Measurements from ENCODE around the gene GOLT1B. TPM values are rescaled to one million over a fixed set of nuclear protein-coding genes. Genes with fewer than 3 reads are reported as not detected.

Gene GOLT1B
- total RNA-seq, 3 donors from 2014 or later, result 24.9 to 32.6 (median 30.9) TPM

- Histone ChIP-seq H3K27me3 (no peaks in the 10 kb centered on the region), H3K27ac (no peak overlapping the region), H3K36me3 (no peaks in the 10 kb centered on the region), H3K9me3 (no peaks in the 10 kb centered on the region), H3K4me1 (no peaks in the 10 kb centered on the region), H3K4me3 (no peak overlapping the region)
- no peak for DNase-seq (ENCODE audit: low spot score in 2 of 2)
- intact Hi-C loops (cut with DNase I; ENCODE audit: low total_unique reads), result no loop called here
- TF ChIP-seq POLR2AphosphoS5 (IDR thresholded peaks at IDR 0.05) (no peak), POLR2A (IDR thresholded peaks at IDR 0.05) (no peak), CTCF (IDR thresholded peaks at IDR 0.05) (no peak)
These were observed 40.2 kb downstream of the GOLT1B start for GRCh38 chr12:21541773-21542172.

- H3K4me3 ChIP-seq, result no peak overlapping the region
- DNase-seq (ENCODE audit: low spot score in 2 of 2), result no peak
- no peak for TF ChIP-seq POLR2A (IDR thresholded peaks at IDR 0.05)
- H3K27ac ChIP-seq, result no peak overlapping the region
- no peaks in the 10 kb centered on the region for H3K27me3 ChIP-seq
- no peaks in the 10 kb centered on the region for H3K9me3 ChIP-seq
- H3K4me1 ChIP-seq, result no peaks in the 10 kb centered on the region
- intact Hi-C loops (cut with DNase I; ENCODE audit: low total_unique reads), result no loop called here
- H3K36me3 ChIP-seq, result no peaks in the 10 kb centered on the region
These were observed 40.8 kb downstream of the GOLT1B start for GRCh38 chr12:21542403-21542802.

- Histone ChIP-seq H3K4me3 (no peak overlapping the region), H3K4me1 (no peaks in the 10 kb centered on the region), H3K36me3 (no peaks in the 10 kb centered on the region), H3K9me3 (no peaks in the 10 kb centered on the region), H3K27me3 (no peaks in the 10 kb centered on the region), H3K27ac (no peak overlapping the region)
- DNase-seq (ENCODE audit: low spot score in 2 of 2), result no peak
- intact Hi-C loops (cut with DNase I; ENCODE audit: low total_unique reads), result no loop called here
- TF ChIP-seq POLR2AphosphoS5 (IDR thresholded peaks at IDR 0.05) (no peak), CTCF (IDR thresholded peaks at IDR 0.05) (no peak), POLR2A (IDR thresholded peaks at IDR 0.05) (no peak)
These were observed 41.6 kb downstream of the GOLT1B start for GRCh38 chr12:21543151-21543550.

- Histone ChIP-seq H3K4me1 (no peaks in the 10 kb centered on the region), H3K27ac (no peak overlapping the region), H3K9me3 (no peaks in the 10 kb centered on the region), H3K36me3 (no peaks in the 10 kb centered on the region), H3K4me3 (no peak overlapping the region), H3K27me3 (no peaks in the 10 kb centered on the region)
- intact Hi-C loops (cut with DNase I; ENCODE audit: low total_unique reads), result no loop called here
- no peak for DNase-seq (ENCODE audit: low spot score in 2 of 2)
- TF ChIP-seq CTCF (IDR thresholded peaks at IDR 0.05) (no peak), POLR2AphosphoS5 (IDR thresholded peaks at IDR 0.05) (no peak), POLR2A (IDR thresholded peaks at IDR 0.05) (no peak)
These were observed 44.0 kb downstream of the GOLT1B start for GRCh38 chr12:21545557-21545956.

- intact Hi-C loops (cut with DNase I; ENCODE audit: low total_unique reads), result no loop called here
- Histone ChIP-seq H3K4me3 (no peak overlapping the region), H3K27ac (no peak overlapping the region), H3K9me3 (no peaks in the 10 kb centered on the region), H3K36me3 (no peaks in the 10 kb centered on the region), H3K27me3 (no peaks in the 10 kb centered on the region), H3K4me1 (no peaks in the 10 kb centered on the region)
- no peak for DNase-seq (ENCODE audit: low spot score in 2 of 2)
- TF ChIP-seq CTCF (IDR thresholded peaks at IDR 0.05) (no peak), POLR2AphosphoS5 (IDR thresholded peaks at IDR 0.05) (no peak), POLR2A (IDR thresholded peaks at IDR 0.05) (no peak)
These were observed 45.1 kb downstream of the GOLT1B start for GRCh38 chr12:21546716-21547115.

GRCh38 chr12:21547437-21547836 is 45.8 kb downstream of the GOLT1B start:
- H3K36me3 ChIP-seq, result no peaks in the 10 kb centered on the region
- no peaks in the 10 kb centered on the region for H3K27me3 ChIP-seq
- H3K27ac ChIP-seq, result no peak overlapping the region
- TF ChIP-seq POLR2AphosphoS5 (IDR thresholded peaks at IDR 0.05) (no peak), CTCF (IDR thresholded peaks at IDR 0.05) (no peak), POLR2A (IDR thresholded peaks at IDR 0.05) (no peak)
- no peak overlapping the region for H3K4me3 ChIP-seq
- DNase-seq (ENCODE audit: low spot score in 2 of 2), result no peak
- no peaks in the 10 kb centered on the region for H3K9me3 ChIP-seq
- intact Hi-C loops (cut with DNase I; ENCODE audit: low total_unique reads), result no loop called here
- no peaks in the 10 kb centered on the region for H3K4me1 ChIP-seq

All from breast epithelium (tissue), 4 donors.